ENCODE results near the gene ZNF621.

Gene ZNF621

DNA sequence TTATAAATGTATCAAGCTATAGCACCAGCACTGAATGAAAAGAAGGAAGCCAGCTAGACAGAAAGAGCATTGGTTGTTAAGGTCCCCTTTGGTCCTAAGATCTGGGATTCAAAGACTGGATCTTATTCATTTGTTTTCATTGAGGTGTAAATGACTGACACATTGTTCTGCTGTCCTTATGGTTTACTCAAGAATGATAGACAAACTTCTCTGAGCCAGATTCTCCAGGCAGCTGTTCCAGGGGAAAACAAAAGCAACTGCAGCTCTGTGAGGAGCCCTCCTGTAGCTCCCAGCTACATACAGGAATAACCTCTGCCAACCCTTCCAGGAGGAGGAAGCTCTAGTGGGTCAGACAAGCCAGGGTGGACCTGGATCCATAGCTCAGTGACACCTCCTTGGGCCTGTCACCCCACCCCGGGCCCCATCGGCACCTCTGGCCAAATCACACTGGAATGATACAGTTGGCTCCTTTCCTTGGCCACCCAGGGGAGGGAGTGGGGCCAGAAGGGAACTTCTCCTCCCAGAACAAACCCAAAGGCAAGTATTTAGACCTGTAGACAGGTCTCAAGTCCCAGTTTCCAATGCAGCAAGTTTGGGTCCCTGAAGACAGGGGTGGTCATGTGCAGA is 57.8 kb downstream of the ZNF621 start:
- no peaks in the 10 kb centered on the region for H4K20me1 ChIP-seq (ENCODE audit: insufficient read depth, low read length)
- H3K4me1 ChIP-seq (ENCODE audit: insufficient read depth, low read length, severe bottlenecking) = no peaks in the 10 kb centered on the region
- H3K9me2 ChIP-seq (ENCODE audit: low read depth, low read length) = no peaks in the 10 kb centered on the region
- H3F3A ChIP-seq (ENCODE audit: insufficient read depth, low read length) = no peaks in the 10 kb centered on the region
- no peaks in the 10 kb centered on the region for H3K79me2 ChIP-seq (ENCODE audit: insufficient read depth, low read length)
- H3K27ac ChIP-seq (ENCODE audit: low read depth, low read length, poor library complexity, severe bottlenecking) = no peak overlapping the region
- no peaks in the 10 kb centered on the region for H3K27me3 ChIP-seq (ENCODE audit: insufficient read depth, low read length)
- no peak overlapping the region for H2AFZ ChIP-seq (ENCODE audit: low read length)
- no peaks in the 10 kb centered on the region for H3K9me3 ChIP-seq (ENCODE audit: low read length)
- no peak overlapping the region for H3K4me3 ChIP-seq (ENCODE audit: low read depth, low read length, poor library complexity, severe bottlenecking)
- H3K9ac ChIP-seq (ENCODE audit: low read length) = no peak overlapping the region
- no peaks in the 10 kb centered on the region for H3K36me3 ChIP-seq (ENCODE audit: insufficient read depth, low read length)
- no peak overlapping the region for H3K4me2 ChIP-seq (ENCODE audit: low read length)
- TF ChIP-seq CTCF (IDR thresholded peaks at IDR 0.05; ENCODE audit: low read length) (no peak), EZH2 (IDR thresholded peaks at IDR 0.05; ENCODE audit: borderline replicate concordance, low read length) (no peak)

- no peaks in the 10 kb centered on the region for H3F3A ChIP-seq (ENCODE audit: insufficient read depth, low read length)
- no peak overlapping the region for H3K27ac ChIP-seq (ENCODE audit: low read depth, low read length, poor library complexity, severe bottlenecking)
- H3K9me2 ChIP-seq (ENCODE audit: low read depth, low read length) = no peaks in the 10 kb centered on the region
- no peaks in the 10 kb centered on the region for H3K4me1 ChIP-seq (ENCODE audit: insufficient read depth, low read length, severe bottlenecking)
- no peaks in the 10 kb centered on the region for H3K36me3 ChIP-seq (ENCODE audit: insufficient read depth, low read length)
- no peaks in the 10 kb centered on the region for H4K20me1 ChIP-seq (ENCODE audit: insufficient read depth, low read length)
- no peaks in the 10 kb centered on the region for H3K27me3 ChIP-seq (ENCODE audit: insufficient read depth, low read length)
- H3K9ac ChIP-seq (ENCODE audit: low read length) = no peak overlapping the region
- no peak overlapping the region for H3K4me3 ChIP-seq (ENCODE audit: low read depth, low read length, poor library complexity, severe bottlenecking)
- no peak overlapping the region for H3K4me2 ChIP-seq (ENCODE audit: low read length)
- H3K79me2 ChIP-seq (ENCODE audit: insufficient read depth, low read length) = no peaks in the 10 kb centered on the region
- no peak for TF ChIP-seq EZH2 (IDR thresholded peaks at IDR 0.05; ENCODE audit: borderline replicate concordance, low read length)
- TF ChIP-seq CTCF (IDR thresholded peaks at IDR 0.05; ENCODE audit: low read length) = no peak
- no peak overlapping the region for H2AFZ ChIP-seq (ENCODE audit: low read length)
- no peaks in the 10 kb centered on the region for H3K9me3 ChIP-seq (ENCODE audit: low read length)
Measured at GRCh38 chr3:40583691-40584090, 58.9 kb downstream of the ZNF621 start.

GRCh38 chr3:40584625-40585189 is 59.9 kb downstream of the ZNF621 start:
- Histone ChIP-seq H3K36me3 (ENCODE audit: insufficient read depth, low read length) (no peaks in the 10 kb centered on the region), H2AFZ (ENCODE audit: low read length) (no peak overlapping the region), H3K9me2 (ENCODE audit: low read depth, low read length) (no peaks in the 10 kb centered on the region), H3K27me3 (ENCODE audit: insufficient read depth, low read length) (no peaks in the 10 kb centered on the region), H3K9ac (ENCODE audit: low read length) (no peak overlapping the region), H4K20me1 (ENCODE audit: insufficient read depth, low read length) (no peaks in the 10 kb centered on the region), H3K9me3 (ENCODE audit: low read length) (no peaks in the 10 kb centered on the region), H3K27ac (ENCODE audit: low read depth, low read length, poor library complexity, severe bottlenecking) (no peak overlapping the region), H3K4me1 (ENCODE audit: insufficient read depth, low read length, severe bottlenecking) (no peaks in the 10 kb centered on the region), H3K4me2 (ENCODE audit: low read length) (no peak overlapping the region), H3K79me2 (ENCODE audit: insufficient read depth, low read length) (no peaks in the 10 kb centered on the region), H3F3A (ENCODE audit: insufficient read depth, low read length) (no peaks in the 10 kb centered on the region), H3K4me3 (ENCODE audit: low read depth, low read length, poor library complexity, severe bottlenecking) (no peak overlapping the region)
- TF ChIP-seq CTCF (IDR thresholded peaks at IDR 0.05; ENCODE audit: low read length) (peak; percentile 97), EZH2 (IDR thresholded peaks at IDR 0.05; ENCODE audit: borderline replicate concordance, low read length) (no peak)
